ENCODE data around the gene MGLL.

The MGLL gene

DNA sequence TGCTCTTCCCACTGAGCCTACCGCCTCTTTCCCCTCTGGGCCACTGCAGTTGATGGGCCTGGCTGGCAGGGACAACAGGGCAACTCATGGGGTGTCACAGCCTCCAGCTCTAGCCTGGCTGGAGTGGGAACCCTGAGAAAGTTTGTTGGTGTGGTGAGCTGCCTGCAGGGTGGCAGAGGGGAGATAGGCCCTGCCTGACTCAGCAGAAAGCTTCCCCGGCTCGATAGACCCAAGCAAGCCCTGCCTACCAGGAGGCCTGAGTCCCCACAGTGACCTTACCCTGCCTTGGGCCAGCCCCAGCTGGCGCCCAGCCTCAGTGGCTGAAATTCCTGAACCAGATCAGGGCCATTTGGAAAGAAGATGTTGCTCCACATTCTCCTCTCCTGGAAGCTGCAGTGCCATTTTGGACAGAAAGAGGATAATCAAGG lies 120.2 kb downstream of the MGLL start:
- DNase-seq: no peak

DNA sequence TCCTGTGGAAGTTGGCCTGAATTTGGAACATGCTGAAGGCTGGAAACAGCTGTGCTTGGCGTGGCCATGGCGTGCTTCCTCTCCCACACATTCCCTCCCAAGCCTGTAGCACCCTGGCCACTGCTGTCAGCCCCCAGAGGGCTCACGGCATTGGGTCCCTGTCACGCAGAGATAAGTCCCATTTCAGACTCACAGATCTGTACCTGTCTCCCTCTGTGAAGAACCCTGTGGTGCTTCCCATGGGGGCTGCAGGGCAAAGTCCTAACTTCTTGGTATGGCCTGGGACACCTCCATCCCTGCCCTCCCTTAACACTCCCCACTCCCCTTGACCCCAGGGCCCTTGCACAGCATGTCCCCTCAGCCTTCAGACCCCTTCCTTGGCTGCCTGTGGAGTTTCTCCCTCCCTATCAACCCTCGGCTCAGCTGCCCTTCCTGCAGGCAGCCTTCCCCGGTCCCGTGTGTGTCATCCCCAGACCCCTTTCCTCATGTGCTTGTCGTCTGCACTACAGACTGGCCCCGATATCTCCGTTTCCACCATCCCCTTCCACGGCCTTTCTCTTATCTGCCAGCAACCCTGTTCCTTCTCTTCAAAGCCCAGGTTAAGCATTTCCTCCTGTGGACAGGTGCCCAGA lies 120.9 kb downstream of the MGLL start:
- no peak for DNase-seq

DNA sequence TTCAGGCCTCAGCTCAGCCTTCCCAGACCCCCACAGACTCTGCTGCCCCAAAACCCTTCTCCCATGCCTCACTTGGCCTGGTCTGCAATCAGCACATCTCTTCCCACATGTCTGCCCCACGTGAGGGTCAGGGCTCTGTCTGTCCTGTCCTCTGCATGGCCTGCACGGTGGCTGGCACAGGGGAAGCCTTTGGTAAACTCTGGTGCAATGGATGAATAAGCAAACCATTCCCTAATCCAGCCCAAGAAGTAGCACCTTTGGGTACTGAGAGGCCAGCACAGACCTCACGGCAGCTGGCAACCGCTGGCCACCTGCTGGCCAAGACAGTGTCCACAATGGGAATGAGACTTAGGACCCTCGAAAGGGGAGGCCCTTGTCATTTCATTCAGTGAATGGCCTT lies 121.9 kb downstream of the MGLL start:
- DNase-seq: no peak

DNA sequence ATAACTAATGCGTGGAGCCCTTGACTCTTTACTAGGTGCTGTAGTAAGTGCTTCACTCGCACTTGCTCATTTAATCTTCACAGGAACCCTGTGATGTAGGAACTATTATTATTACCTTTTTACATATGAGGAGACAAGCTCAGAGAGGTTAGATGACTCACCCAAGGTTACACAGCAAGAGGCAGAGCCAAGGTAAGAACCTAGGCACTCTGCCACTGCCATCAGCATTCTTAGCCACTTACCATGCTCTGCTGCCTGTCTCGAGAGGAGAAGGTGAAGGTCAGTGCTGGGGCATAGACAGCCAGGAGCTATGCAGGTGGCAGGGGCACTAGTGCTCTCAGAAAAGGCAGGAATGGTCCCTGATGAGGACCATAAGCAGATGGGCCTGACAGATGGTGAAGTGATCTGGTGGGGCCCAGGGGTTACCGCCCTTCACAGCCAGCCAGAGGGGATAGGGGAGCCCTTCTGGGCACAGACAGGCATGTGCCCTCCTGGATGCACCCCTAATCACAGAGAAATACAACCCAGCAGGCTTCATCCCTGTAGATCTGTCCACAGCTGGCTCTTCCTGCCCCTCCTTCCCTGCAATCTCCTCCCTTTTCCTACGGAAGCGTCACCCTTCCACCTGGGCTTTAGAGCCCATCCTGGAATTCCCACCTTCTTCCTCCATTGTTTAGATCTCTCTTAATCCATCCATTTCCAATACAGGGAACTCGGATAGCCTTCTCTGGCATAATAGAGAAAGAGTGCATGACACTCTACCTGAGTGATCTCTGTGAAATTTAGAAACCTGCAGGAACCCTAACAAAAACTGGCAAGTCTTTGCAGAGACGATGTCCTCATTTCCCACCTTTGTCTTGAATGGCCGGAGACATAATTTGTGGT lies 122.7 kb downstream of the MGLL start:
- no peak for DNase-seq

DNA sequence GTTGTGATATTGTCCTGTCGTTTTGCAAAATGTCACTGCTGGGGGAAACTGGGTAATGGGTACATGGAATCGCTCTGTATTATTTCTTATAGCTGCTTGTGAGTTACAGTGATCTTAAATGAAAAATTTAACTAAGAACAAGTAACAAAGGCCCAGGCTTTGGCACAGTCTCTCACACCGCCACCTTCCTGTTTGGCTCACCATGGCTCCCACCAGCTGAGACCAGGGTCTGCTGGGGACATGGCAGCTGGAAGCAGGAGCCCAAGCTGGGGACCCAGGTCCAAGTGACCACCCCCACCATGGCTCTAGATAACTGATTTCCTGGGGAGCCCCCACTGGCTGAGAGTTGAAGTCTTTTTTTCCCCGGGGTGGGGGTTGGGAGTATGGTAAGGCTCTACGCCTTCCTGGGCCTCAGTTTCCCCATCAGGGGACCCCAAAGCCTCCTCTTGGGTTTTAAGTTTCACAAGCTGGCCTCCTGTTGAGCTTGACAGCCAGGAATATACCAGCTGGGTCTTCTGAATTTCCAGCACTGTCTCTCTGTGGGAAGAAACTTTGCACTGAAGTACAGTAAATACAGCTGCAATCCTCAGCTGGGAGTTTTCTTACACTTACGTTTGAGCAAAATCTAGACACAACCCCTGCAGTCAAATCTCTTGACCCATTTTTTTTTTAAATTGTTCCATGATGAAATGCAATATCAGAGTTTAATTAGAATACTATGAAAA lies 123.5 kb downstream of the MGLL start:
- DNase-seq: no peak

DNA sequence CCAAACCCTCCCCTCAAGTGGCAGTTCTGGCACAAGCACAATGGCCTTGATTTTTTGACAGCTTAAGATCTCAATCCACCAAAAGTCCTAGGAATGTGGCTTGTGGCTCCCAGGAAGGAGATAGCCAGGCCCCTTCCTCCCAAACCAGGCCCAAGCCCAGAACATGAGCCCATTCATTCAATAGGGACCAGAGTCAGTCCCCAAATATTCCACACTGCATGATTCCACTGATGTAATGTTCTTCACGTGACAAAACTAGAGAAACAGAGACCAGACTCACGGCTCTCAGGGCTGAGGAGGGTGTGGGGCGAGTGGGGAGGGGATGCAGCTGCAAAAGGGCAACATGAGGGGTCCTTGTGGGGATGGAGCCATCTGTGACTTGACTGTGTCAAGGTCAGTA lies 124.0 kb downstream of the MGLL start:
- no peak for DNase-seq

DNA sequence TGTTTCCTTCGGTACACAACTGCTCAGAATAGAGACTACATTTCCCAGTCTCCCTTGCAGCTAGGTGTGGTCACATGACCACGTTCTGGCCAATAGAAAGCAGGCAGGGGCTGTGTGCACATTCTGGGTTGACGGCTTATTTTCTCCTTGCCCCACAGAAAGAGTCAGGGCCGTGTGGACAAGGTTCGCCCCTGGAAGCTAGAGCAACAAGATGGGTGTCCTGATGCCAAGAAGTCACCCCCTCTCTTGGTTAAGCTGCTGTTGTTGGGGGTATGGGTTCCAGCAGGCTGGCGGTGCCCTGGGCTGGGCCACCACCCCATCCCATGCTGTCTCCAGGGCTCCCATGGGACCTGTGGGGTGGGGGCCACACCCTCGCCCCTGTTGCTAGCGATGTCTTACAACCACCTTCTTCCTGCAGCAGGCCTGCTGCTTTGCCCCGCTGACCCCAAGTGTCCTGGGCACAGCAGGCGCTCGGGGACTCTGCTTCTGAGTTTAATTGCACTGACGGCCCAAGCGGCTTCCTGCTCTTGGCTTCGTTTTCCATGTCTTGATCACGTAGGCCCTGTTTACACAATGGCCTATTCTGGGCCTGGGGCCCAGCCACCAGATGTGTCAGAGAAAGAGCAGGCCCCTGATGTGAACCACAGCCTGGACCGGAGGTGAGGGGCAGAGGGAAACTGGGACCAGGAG lies 124.6 kb downstream of the MGLL start:
- peak in 3 of 4 experiments; percentile 55 to 66 (median 63) for DNase-seq

DNA sequence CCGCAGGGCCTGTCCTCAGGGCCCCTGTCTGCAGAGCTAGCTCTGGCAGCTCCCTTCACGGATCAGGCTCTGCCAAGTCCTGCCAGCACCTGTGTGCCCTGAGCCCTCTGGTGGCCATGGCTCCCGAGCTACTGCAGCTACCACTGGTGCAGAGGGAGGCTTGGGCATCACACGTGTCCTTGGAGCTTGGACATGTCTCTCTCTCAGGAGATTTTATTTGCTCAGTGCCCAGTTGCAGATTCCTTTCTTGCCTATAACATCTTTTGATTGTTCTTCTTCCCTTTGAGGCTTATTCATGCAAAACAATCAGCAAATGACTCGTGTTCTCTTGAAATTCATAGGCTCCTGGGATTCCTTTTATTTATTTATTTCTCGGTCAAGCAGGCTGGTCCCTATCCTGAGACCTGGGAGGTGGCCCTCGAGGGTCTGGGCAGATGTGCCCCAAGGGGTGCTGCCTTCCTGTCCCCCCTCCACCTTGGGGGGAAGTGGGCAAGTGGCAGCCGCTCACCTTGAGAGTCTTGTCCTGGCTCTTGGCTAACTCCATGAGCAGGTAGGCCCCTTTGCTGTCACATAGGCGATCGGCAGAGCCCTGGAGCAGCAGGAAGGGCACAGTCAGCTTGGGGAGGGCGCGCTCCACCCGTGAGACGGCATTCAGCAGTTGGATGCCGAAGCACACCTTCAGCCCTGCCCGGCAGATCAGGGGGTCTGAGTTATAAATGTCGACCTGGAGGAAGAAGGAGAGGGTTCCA lies 127.7 kb downstream of the MGLL start:
- peak in 3 of 4 experiments; percentile 37 to 50 (median 40) for DNase-seq

DNA sequence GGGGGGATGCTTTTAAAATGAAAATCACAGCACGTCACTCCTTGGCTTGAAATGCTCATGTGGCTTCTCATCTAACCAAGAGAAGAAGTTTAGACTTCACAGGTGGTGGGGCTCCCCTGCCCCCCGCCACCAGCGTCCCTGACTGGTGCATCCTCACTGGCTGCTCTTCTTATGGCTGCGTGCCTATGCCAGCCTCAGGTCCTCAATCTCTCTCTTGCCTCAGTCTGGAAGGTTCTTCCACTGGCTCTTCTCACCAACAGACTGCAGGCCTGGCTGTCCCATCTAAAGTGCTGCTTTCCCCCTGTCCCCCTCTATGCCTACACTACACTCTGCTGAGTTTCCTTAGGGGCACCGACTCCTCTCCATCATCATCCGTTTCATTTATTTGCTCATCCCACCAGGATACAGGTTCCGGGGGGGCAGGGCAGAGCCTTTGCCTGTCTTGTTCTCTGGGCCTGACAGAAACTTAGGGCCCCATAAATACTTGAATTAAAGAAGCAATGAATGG lies 128.9 kb downstream of the MGLL start:
- DNase-seq: no peak

DNA sequence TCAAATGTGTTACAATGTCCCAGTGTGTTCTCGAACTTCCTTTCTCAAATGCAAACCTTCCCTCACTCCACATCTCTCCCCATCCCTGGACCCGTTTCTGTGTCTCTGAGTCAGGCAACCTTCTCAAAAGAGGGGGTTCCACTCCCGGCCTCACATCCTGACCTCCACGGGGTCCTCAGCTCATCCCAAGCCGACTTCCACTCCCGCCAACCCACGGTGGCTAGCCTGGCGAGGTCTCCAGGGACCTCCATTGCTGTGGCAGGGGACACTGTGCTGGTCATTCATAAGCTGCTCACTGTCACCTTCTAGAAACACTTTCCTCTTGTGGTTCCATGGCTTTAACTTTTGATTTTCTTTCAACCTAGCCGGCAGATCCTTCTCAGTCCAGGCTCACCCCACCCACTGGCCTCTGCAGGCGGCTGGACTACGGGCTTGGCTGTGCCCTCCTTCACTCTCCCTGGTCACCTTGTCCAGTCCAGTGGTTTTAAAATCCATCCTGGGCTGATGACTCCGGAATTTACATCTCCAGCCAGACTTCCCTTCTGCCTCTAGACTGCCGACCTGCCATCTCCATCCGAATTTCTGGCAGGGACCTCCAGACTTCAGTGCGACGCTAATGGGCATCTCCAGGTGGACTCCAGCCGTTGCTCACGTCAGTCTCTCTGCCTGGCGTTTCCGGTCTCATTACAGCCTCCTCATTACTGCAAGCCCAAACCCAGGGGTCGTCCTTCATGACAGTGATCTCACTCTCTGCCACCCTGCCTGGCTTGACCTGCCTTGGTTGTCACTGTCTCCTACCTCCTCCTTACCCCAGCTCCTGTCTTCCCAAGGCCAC lies 129.6 kb downstream of the MGLL start:
- DNase-seq: no peak

DNA sequence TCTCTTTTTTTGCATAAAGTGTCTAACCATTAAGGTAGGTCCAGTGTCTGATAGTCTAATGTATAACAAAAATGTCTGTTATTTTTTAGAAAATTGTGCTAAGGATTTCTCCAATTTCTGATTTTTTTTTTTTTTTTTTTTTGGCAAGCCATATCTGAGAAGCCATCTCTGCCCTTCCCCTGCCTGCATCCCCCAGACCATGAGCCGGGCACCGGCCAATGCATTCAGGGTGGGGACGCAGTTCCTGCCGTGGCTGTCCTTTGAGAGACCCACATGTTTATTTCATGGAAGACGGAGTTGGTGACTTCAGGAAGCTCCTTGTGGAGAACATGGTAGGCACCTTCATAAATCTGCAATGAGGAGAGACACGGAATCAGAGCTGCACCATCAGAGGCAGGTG lies 130.3 kb downstream of the MGLL start:
- DNase-seq: no peak

DNA sequence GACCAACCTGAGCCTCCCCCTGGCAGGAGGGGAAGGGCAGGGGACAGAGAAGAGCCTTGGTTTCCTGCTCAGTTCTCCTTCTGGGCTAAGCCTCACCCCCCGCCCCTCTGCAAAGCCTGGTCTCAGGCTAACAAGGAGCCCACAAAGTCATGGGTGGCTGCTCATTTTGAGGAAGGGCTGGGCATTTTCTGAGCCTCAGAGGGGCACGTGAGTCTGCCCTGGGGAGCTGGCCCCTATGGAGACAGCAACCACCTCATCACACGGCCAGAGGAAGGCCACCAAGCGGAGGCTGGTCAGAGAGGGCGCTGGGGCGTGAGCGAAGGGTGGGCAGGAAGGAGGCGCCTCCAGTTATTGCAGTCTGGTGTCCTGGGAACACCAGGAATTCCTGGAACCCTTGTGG lies 130.8 kb downstream of the MGLL start:
- no peak for DNase-seq

DNA sequence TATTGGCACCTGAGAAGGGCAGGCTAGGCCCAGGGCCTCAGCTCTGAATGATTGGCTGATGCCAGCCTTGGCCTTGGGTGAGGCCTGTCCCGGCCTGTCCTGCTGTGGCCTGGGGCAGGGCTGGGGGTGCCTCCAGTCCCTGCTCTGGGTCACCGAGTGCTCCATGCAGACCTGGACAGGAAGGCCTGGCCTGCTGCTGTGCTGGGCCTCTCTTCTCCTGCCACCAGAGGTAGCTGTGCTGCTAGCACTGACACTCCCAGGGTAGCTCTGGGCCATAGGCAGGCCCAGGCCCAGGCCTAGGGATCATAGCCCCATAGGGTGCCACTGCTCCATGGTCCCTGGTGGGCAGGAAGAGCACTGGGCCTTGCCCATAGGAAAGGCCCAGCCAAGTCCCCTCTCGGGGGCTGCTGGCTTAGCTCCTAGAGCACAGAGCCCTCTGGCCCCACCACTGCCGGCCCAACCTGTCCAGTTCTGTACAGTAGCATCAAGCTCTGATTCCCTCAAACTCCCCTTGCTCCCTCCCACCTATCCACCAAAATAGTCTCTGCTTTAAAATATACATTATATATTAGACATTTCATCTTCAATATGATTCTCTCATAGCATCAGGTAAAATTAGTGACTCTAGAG lies 131.4 kb downstream of the MGLL start:
- peak in 2 of 4 experiments; percentile 35 to 39 for DNase-seq

DNA sequence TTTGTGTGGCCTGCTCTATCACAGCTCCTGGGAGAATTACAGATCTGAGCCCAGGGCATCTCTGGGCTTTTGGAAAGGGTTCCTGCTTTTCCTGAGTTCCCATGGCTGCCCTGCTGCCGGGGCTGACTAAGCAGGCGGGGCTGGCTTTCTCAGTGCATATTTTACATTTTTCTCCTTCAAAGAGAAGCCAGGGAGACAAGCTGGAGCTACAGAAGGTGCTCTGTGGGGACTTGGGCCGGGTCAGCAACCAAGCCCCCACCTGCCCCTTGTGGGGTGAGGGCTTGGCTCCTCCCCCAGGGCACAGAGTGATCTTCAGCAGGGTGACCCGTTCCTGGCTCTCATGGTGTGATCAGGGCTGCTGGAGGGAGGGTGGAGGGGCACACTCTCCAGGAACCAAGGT lies 132.2 kb downstream of the MGLL start:
- DNase-seq: no peak

DNA sequence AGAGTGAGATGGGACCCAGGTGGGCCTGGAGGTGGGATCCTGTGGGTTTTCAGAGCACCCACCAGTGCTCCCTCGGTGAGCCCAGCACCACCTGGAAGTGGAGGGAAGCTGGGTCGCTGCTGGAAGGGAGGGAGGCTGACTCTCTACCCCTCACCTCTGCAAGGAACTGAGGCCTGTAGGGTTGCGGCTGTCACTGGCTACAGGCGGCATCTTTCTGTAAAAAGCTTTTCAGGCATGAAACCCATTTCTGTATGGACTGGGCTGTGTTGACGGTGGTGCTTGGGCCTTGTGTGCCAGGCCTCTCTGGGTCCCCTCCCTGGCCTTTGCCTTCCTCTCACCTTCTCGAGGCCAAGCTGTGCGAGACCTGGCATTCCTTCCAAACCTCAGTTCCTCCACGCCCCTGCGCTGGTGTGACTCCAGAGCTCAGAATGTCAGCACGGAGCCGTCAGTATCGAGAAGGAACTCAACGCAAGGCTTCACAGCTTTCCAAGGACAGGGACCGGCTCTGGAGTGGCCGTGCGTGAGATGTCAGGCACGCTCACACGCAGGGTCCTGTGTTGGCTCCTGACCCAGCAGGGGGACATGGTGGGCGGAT lies 133.0 kb downstream of the MGLL start:
- no peak for DNase-seq

DNA sequence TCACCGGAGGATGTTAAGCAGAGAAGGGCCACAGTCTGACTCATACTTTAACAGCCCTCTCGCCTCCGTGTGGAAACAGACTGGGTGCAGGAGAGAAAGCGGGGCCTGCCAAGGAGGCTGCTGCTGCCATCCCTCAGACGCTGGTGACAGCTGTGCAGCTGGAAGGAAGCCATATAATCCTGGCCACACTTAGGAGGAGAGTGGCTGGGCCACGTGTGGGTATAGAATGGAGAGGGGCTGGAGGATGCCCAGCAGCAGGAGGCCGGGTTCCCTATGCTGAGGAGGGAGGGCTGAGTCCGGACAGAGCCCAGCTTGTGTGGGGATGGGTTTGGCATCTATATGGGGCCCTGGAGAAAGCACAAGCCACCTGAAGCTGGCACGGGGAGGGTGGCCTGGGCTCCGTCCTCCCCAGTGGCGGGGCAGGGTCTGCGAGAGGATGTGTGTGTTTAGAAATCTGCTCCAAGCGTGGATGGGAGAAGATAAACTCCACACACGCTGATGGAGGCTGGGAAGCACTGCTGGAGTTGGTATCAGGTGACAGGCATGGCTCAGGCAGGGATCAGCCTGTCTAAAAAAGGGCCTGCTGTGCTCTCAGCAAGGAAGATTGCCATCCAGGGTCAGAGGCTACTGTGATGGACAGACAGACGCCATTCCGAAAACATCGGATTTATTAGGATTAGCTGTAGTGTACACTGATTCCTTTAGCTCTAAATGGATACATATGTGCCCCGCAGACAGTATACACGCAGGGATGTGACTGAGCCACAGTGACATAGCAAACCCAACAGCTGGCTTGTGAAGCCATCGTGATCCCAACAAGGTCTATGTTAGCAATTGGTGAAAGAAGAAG lies 133.7 kb downstream of the MGLL start:
- DNase-seq: no peak

DNA sequence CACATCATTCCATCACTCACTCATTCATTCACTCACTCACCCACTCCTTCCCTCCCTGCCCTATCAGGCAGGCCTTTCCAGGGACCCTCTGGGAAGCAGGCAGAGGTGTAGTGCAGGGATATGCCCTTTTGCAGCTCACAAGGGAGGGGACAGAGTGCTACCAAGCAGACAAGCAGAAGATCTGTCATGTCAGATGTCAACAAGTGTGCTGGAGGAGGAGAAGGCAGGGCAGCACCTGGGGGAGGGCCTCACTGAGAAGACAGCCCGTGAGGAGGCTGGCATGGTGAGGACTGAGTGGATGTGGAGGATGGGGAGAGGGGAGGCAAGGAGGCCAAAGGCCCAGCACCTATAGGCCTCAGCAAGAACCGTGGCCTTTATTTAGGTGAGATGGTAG lies 134.3 kb downstream of the MGLL start:
- DNase-seq: no peak

DNA sequence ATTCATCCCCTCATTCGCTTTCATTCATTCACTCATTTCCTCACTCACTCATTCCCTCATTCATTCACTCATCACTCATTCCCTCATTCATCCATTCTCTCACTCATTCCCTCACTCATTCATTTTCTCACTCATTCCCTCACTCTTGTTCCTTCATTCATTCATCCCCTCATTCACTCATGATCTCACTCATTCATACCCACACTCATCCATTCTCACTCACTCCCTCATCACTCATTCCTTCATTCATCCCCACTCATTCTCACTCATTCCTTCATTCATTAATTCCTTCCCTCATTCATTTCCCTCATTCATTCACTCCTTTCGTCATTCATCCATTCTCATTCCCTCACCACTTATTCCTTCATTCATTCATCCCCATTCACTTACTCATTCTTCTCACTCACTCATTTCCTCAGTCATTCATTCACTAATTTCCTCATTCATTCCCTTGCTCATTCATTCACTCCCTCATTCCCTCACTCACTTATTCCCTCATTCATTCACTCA lies 135.0 kb downstream of the MGLL start:
- no peak for DNase-seq

DNA sequence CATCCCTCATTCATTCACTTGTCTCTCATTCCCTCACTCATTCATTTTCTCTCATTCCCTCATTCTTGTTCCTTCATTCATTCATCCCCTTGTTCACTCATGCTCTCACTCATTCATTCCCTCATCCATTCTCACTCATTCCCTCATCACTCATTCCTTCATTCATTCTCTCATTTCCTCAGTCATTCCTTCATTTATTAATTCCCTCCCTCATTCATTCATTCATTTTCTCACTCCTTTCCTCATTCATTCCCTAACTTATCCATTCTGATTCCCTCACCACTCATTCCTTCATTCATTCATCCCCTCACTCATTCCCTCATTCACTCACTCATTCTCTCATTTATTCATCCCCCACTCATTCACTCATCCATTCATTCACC lies 135.8 kb downstream of the MGLL start:
- no peak for DNase-seq
